Endodermal cell (in vitro differentiated cells): ENCODE measurements around the gene TFB2M. TPM values are rescaled to one million over a fixed set of nuclear protein-coding genes. Genes with fewer than 3 reads are reported as not detected.
A peak's percentile ranks its signal among the peaks of the same experiment; 100 is the strongest.

Experiments
- DNase-seq: peaks from one replicate; pipeline ENCODE4 v3.0.0-alpha.2; 2017
- H3K27ac ChIP-seq: 2 replicates; pipeline ENCODE4 v1.5.1; 2013; ENCODE audit warnings: mild to moderate bottlenecking, low read depth, low read length, moderate library complexity
- H3K27me3 ChIP-seq: 2 replicates; pipeline ENCODE4 v1.6.1; 2013; ENCODE audit warnings: mild to moderate bottlenecking, low read length, moderate library complexity; ENCODE audit not compliant: insufficient read depth, control insufficient read depth, poor library complexity, severe bottlenecking
- H3K36me3 ChIP-seq: 2 replicates; pipeline ENCODE4 v1.7.0; 2013; ENCODE audit warnings: mild to moderate bottlenecking, low read length, moderate library complexity; ENCODE audit not compliant: control insufficient read depth, insufficient read depth
- H3K4me1 ChIP-seq: one replicate; pipeline ENCODE4 v1.7.0; 2013; ENCODE audit warnings: low read length; ENCODE audit not compliant: control insufficient read depth, insufficient read depth
- H3K4me3 ChIP-seq: 2 replicates; pipeline ENCODE4 v1.5.1; 2013; ENCODE audit warnings: mild to moderate bottlenecking, low read length, moderate library complexity
- H3K9ac ChIP-seq: 2 replicates; pipeline ENCODE4 v1.6.1; 2013; ENCODE audit warnings: mild to moderate bottlenecking, low read length, moderate library complexity; ENCODE audit not compliant: poor library complexity, severe bottlenecking; ENCODE audit errors: extremely low read depth
- H3K9me3 ChIP-seq: 2 replicates; pipeline ENCODE4 v1.6.1; 2013; ENCODE audit warnings: mild to moderate bottlenecking, low read length, moderate library complexity; ENCODE audit not compliant: control insufficient read depth
- H3K27ac Mint-ChIP-seq: 2 replicates; pipeline ENCODE4 v1.8.0; 2020; ENCODE audit warnings: mixed read lengths
- H3K27me3 Mint-ChIP-seq: 2 replicates; pipeline ENCODE4 v1.8.0; 2021; ENCODE audit warnings: mild to moderate bottlenecking, mixed read lengths; ENCODE audit not compliant: insufficient read depth
- H3K36me3 Mint-ChIP-seq: 2 replicates; pipeline ENCODE4 v1.8.0; 2020; ENCODE audit warnings: low read depth, mixed read lengths
- H3K4me1 Mint-ChIP-seq: 2 replicates; pipeline ENCODE4 v1.8.0; 2020; ENCODE audit warnings: mixed read lengths
- H3K4me3 Mint-ChIP-seq: 2 replicates; pipeline ENCODE4 v1.8.0; 2020; ENCODE audit warnings: mild to moderate bottlenecking, moderate library complexity, mixed read lengths
- H3K9me3 Mint-ChIP-seq: 2 replicates; pipeline ENCODE4 v1.8.0; 2020; ENCODE audit warnings: mild to moderate bottlenecking, mixed read lengths
- CTCF ChIP-seq: fragments of 200-600 bp; sonication (generic); conservative IDR thresholded peaks from 2 replicates; pipeline ENCODE4 v1.5.0; 2021; ENCODE audit warnings: antibody characterized with exemption, mild to moderate bottlenecking
- WGBS, 2 experiments: methylation state at CpG; one replicate each; pipeline versions ENCODE4 v1.1.5 to v1.1.7; 2013; ENCODE audit warnings: missing lambda C conversion rate in 2 of 2, mixed read lengths in 1 of 2; ENCODE audit not compliant: insufficient coverage in 1 of 2, insufficient read length in 1 of 2; 5-methylcytosine and 5-hydroxymethylcytosine counted together
- total RNA-seq, 2 donors: library from RNA; stranded (reverse); fragmentation: NEBNext Ultra II Directional in 1 of 2; extraction: Animal tissue kit (Norgen Biotek cat#: 25700) in 1 of 2; gene quantifications; 2 replicates in 1 of 2; 3 replicates in 1 of 2; pipeline ENCODE4 v1.2.1, GENCODE V29; 2021

Gene TFB2M
- total RNA-seq, 2 donors from 2014 or later, result 13.2 to 13.7 TPM

DNA sequence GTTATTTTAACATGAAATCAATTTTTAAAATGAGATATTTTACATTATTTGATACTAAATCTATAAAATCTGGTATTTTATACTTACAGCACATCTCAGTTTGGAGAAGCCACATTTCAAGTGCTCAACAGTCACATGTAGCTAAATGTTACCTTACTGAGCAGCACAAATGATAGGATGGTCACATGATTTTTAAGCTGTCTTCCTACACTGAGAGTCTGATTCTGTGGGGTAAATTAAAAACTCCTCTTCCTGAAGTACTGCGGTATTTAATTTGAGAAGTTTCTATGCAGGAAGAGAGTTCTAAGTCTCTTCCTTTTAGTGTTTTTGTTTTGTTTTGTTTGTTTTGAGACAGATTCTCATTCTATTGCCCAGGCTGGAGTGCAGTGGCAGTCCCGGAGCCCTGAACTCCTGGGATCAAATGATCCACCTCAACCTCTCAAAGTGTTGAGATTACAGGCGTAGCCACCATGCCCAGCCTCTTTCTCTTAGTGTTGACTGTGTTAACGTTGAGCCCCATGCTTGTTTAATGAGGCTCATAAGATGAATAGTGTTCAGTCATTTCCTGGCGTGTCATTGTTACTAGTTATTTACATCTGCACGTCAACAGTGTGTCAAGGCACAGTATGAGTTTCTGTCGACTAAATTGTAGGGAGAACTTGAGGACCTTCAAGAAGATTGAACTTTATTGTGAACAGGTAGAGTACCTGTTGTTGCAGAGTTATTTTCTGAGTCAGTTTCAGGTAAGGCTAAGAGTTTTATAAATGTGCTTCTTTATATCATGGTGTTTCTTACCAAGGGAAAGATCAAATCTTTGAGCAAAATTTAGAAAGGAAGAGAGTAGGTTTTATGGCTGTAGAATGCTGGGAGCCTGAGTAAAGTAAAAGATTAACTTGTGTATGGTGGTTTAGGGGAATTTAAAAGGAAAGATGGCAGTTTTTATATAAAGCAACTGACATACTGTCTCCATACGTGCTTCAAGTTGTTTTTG, 3.5 kb upstream of the TFB2M start:
- H3K27me3 ChIP-seq, result no peaks in the 10 kb centered on the region
- H3K4me3 Mint-ChIP-seq, result no peak overlapping the region
- 70 to 87% methylated on average over 7 to 8 of the region's 8 CpGs for WGBS, 2 experiments
- no peak overlapping the region for H3K27ac ChIP-seq
- no peak overlapping the region for H3K4me3 ChIP-seq
- H3K36me3 ChIP-seq, result no peaks in the 10 kb centered on the region
- H3K9me3 ChIP-seq, result no peaks in the 10 kb centered on the region
- H3K36me3 Mint-ChIP-seq, result no peaks in the 10 kb centered on the region
- TF ChIP-seq CTCF, result no peak
- no peak for DNase-seq
- no peaks in the 10 kb centered on the region for H3K27me3 Mint-ChIP-seq
- peak overlapping the region; percentile 7 for H3K27ac Mint-ChIP-seq
- no peaks in the 10 kb centered on the region for H3K4me1 ChIP-seq
- H3K9ac ChIP-seq, result no peak overlapping the region
- H3K4me1 Mint-ChIP-seq, result peaks cover 18% of the 10 kb centered on the region
- H3K9me3 Mint-ChIP-seq, result no peaks in the 10 kb centered on the region

- Mint-ChIP-seq H3K27ac (no peak overlapping the region), H3K27me3 (no peaks in the 10 kb centered on the region), H3K36me3 (peaks cover 10% of the 10 kb centered on the region), H3K4me3 (peak overlapping the region; percentile 98), H3K4me1 (peaks cover 18% of the 10 kb centered on the region), H3K9me3 (no peaks in the 10 kb centered on the region)
- Histone ChIP-seq H3K4me1 (no peaks in the 10 kb centered on the region), H3K36me3 (peaks cover 12% of the 10 kb centered on the region), H3K9me3 (no peaks in the 10 kb centered on the region), H3K27ac (no peak overlapping the region), H3K27me3 (no peaks in the 10 kb centered on the region), H3K9ac (no peak overlapping the region), H3K4me3 (peak overlapping the region; percentile 97)
- WGBS, 2 experiments, result 67 to 84% methylated on average over 1 to 4 of the region's 4 CpGs
- TF ChIP-seq CTCF, result no peak
- no peak for DNase-seq
These were observed 1.7 kb upstream of the TFB2M start for GRCh38 chr1:246567646-246568235.

DNA sequence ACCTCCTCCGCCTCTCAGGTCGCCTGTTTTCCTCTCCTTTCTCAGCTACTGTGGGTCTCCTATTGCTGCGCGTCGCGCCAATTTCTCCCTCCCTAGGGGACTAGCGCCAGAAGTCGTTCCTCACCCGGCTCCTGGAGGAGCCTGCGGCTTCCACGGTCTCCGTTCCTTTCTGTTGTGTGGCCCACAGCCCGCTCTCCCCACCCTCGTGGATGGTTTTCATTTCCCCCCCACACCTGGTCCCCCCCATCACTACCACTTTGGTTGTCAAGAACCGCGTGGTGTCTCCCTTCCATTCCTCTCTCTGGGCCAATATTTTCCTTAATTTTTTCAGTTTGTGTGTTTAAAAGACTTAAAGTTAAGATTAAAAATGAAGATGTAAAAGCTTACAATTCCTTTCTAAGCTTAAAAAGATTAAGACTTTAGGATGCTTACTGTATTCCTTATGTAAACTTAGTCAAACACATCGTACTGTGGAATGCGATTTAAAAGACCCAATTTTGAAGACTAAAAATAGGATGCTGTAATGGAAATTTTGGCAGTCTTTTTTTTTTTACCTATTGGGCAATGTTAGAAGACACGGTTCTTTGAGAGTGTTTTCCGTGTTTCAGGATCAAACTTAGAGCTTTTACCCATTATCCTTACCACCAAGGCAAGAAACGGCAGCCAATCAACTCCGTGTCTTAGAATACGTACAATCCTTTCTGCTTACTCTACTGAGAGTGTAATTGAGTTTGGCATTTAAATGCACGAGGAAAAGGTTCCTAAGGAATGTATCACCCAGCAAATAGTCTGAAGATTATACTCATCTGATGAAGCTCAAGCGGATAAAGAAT, 968 bp upstream of the TFB2M start:
- Histone ChIP-seq H3K4me1 (no peaks in the 10 kb centered on the region), H3K9ac (peak overlapping the region; percentile 90), H3K36me3 (peaks cover 16% of the 10 kb centered on the region), H3K27me3 (no peaks in the 10 kb centered on the region), H3K9me3 (no peaks in the 10 kb centered on the region), H3K4me3 (peak overlapping the region; percentile 97), H3K27ac (peak overlapping the region; percentile 48)
- Mint-ChIP-seq H3K36me3 (peaks cover 10% of the 10 kb centered on the region), H3K27ac (peak overlapping the region; percentile 96), H3K4me3 (peak overlapping the region; percentile 98), H3K27me3 (no peaks in the 10 kb centered on the region), H3K9me3 (no peaks in the 10 kb centered on the region), H3K4me1 (peaks cover 18% of the 10 kb centered on the region)
- 0 to 4% methylated on average over 9 to 23 of the region's 25 CpGs for WGBS, 2 experiments
- TF ChIP-seq CTCF, result no peak
- no peak for DNase-seq
